Esophagus muscularis mucosa (tissue), 3 donors: ENCODE results near the gene ZNF768.

ENCODE experiments used
- POLR2A ChIP-seq: fragments of 450-650 bp; IDR thresholded peaks from one replicate; pipeline ENCODE4 v1.6.1; 2017; ENCODE audit warnings: antibody characterized with exemption, moderate library complexity, mild to moderate bottlenecking, low read depth
- POLR2AphosphoS5 ChIP-seq, 2 donors: sonication (generic); formaldehyde crosslinking; IDR thresholded peaks; one replicate each; pipeline ENCODE4 v1.6.1; 2017; ENCODE audit warnings: antibody characterized with exemption in 2 of 2
- TF ChIP-seq, protein P1 (sequence below), 3 experiments: fragments of 200-600 bp in 2 of 3; fragments of 450-650 bp in 1 of 3; sonication (generic) in 2 of 3; IDR thresholded peaks; one replicate each; pipeline ENCODE4 v1.5.1; 2017 to 2019; ENCODE audit warnings: antibody characterized with exemption in 3 of 3, mild to moderate bottlenecking in 2 of 3, moderate library complexity in 1 of 3

DNA sequence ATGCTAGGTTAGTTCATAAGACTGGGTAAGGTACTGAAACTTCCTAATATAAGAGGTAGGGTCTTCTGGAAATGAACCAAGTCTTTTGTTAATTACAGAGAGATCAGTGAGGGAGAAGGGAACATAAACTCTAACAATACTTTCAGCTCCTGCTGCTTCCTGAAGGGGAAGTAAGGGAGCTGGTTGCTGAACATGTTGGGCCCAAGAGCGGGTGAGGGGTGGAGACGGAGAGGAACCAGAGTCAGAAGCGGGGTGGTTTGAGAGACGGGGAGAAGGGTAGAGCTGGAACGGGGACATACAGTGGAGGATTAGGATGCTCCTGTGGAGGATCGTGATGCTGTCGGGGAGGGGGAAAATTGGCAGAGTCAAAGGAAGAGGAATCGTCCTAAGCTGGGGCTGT is 19.7 kb upstream of the ZNF768 start:
- TF ChIP-seq, protein P1, sequence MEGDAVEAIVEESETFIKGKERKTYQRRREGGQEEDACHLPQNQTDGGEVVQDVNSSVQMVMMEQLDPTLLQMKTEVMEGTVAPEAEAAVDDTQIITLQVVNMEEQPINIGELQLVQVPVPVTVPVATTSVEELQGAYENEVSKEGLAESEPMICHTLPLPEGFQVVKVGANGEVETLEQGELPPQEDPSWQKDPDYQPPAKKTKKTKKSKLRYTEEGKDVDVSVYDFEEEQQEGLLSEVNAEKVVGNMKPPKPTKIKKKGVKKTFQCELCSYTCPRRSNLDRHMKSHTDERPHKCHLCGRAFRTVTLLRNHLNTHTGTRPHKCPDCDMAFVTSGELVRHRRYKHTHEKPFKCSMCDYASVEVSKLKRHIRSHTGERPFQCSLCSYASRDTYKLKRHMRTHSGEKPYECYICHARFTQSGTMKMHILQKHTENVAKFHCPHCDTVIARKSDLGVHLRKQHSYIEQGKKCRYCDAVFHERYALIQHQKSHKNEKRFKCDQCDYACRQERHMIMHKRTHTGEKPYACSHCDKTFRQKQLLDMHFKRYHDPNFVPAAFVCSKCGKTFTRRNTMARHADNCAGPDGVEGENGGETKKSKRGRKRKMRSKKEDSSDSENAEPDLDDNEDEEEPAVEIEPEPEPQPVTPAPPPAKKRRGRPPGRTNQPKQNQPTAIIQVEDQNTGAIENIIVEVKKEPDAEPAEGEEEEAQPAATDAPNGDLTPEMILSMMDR (IDR thresholded peaks at IDR 0.05) = no peak
- TF ChIP-seq POLR2A = no peak
- no peak for TF ChIP-seq POLR2AphosphoS5 (IDR thresholded peaks at IDR 0.05)
